Left lung (tissue), 10 donors: ENCODE data around the gene BST2. TPM values are rescaled to one million over a fixed set of nuclear protein-coding genes. Genes with fewer than 3 reads are reported as not detected.

ENCODE experiments used
- ATAC-seq: fragments of 200-7000 bp; cut with Tn5 transposase; one replicate; pipeline ENCODE4 v1.9.1; 2020; ENCODE audit warnings: moderate library complexity
- DNase-seq, 4 donors: peaks; one replicate each; pipeline ENCODE4 v3.0.0-alpha.2; 2013 to 2020
- H3K27ac ChIP-seq, 2 donors: fragments of 200-600 bp; sonication (generic) in 1 of 2; one replicate each; pipeline versions ENCODE4 v1.5.0 to v1.8.0; 2020 to 2021
- H3K27me3 ChIP-seq, 2 donors: fragments of 200-600 bp; sonication (generic) in 1 of 2; one replicate each; pipeline versions ENCODE4 v1.5.0 to v1.8.0; 2020 to 2021
- H3K36me3 ChIP-seq, 2 donors: fragments of 200-600 bp; sonication (generic) in 1 of 2; one replicate each; pipeline versions ENCODE4 v1.5.0 to v1.8.0; 2020 to 2021
- H3K4me1 ChIP-seq, 2 donors: fragments of 200-600 bp; one replicate each; pipeline ENCODE4 v1.8.0; 2021
- H3K4me3 ChIP-seq, 2 donors: fragments of 200-600 bp; sonication (generic) in 1 of 2; one replicate each; pipeline versions ENCODE4 v1.5.0 to v1.8.0; 2020 to 2021; ENCODE audit warnings: mild to moderate bottlenecking in 1 of 2
- H3K9me3 ChIP-seq, 2 donors: fragments of 200-600 bp; sonication (generic) in 1 of 2; one replicate each; pipeline versions ENCODE4 v1.5.0 to v1.8.0; 2020 to 2021
- CTCF ChIP-seq, 2 donors: fragments of 200-600 bp; sonication (generic) in 1 of 2; IDR thresholded peaks; one replicate each; pipeline versions ENCODE4 v1.5.0 to v1.8.0; 2021; ENCODE audit warnings: antibody characterized with exemption in 2 of 2
- intact Hi-C, 2 donors: fragments of 100-400 bp; cut with DNase I; formaldehyde crosslinking; loops; one replicate each; pipeline versions ENCODE4 v1.11.2 to v1.14.2; 2022
- polyA plus RNA-seq, 6 donors: library from polyadenylated mRNA; unstranded; fragments of 120-200 nt; gene quantifications; one replicate each; pipeline ENCODE4 v1.2.1, GENCODE V29; 2013; ENCODE audit not compliant: insufficient read length in 6 of 6
- total RNA-seq, 2 donors: library from RNA; stranded (reverse); fragmentation: NEBNext Ultra II Directional; extraction: Animal tissue kit (Norgen Biotek cat#: 25700); gene quantifications; one replicate each; pipeline ENCODE4 v1.2.1, GENCODE V29; 2021
- donor health status: DM: no; HTN: yes; CAD: no.
- donor health status: DM: no; HTN: no; CAD: no.

BST2 gene
- total and polyA plus RNA-seq, 8 donors: 12.5 to 104 (median 19.7) TPM

GRCh38 chr19:17393914-17394313, 11.5 kb downstream of the BST2 start, which contains the start of gene CCDC194:
CCDC194 (minus strand) TSS chr19:17394196; CDS start chr19:17394158, 38 bp downstream.
- DNase-seq (no peak), ATAC-seq (no peak)
- peaks cover 0 to 3% of the 10 kb centered on the region in 2 donors for H3K9me3 ChIP-seq
- no peak for TF ChIP-seq CTCF (IDR thresholded peaks at IDR 0.05)
- no peak within 1 kb of the TSS for H3K27ac ChIP-seq
- intact Hi-C loops: no loop called here
- H3K4me1 ChIP-seq: peaks cover 4 to 39% of the 10 kb centered on the region in 2 donors
- H3K27me3 ChIP-seq: peaks cover 0 to 45% of the 10 kb centered on the region in 2 donors
- H3K4me3 ChIP-seq: no peak within 1 kb of the TSS
- peaks cover 0 to 18% of the 10 kb centered on the region in 2 donors for H3K36me3 ChIP-seq

GRCh38 chr19:17393002-17393401, 12.4 kb downstream of the BST2 start:
- no peak for TF ChIP-seq CTCF (IDR thresholded peaks at IDR 0.05)
- H3K36me3 ChIP-seq: peaks cover 0 to 9% of the 10 kb centered on the region in 2 donors
- intact Hi-C loops: no loop called here

GRCh38 chr19:17391371-17392151, 13.9 kb downstream of the BST2 start:
- no peak for ATAC-seq
- Histone ChIP-seq H3K27me3 (peaks cover 0 to 45% of the 10 kb centered on the region in 2 donors), H3K9me3 (peaks cover 0 to 3% of the 10 kb centered on the region in 2 donors), H3K4me3 (peak overlapping the region; percentile 7 to 44), H3K4me1 (peaks cover 4 to 39% of the 10 kb centered on the region in 2 donors), H3K36me3 (no peaks in the 10 kb centered on the region), H3K27ac (no peak overlapping the region)
- TF ChIP-seq CTCF (IDR thresholded peaks at IDR 0.05): peak in 1 of 2 donors; percentile 2
- no peak for DNase-seq
- intact Hi-C loops: no loop called here

More at GRCh38 chr19:17393002-17393401, 12.4 kb downstream of the BST2 start:
- H3K27me3 ChIP-seq: peaks cover 0 to 45% of the 10 kb centered on the region in 2 donors
- H3K4me1 ChIP-seq: peaks cover 4 to 39% of the 10 kb centered on the region in 2 donors
- ATAC-seq (no peak), DNase-seq (no peak)
- H3K9me3 ChIP-seq: peaks cover 0 to 3% of the 10 kb centered on the region in 2 donors
- no peak overlapping the region for H3K4me3 ChIP-seq
- H3K27ac ChIP-seq: no peak overlapping the region

- H3K36me3 ChIP-seq: no peaks in the 10 kb centered on the region
- H3K9me3 ChIP-seq: peaks cover 0 to 3% of the 10 kb centered on the region in 2 donors
- peaks cover 4 to 40% of the 10 kb centered on the region in 2 donors for H3K4me1 ChIP-seq
- no peak overlapping the region for H3K27ac ChIP-seq
- intact Hi-C loops: no loop called here
- ATAC-seq (peak; percentile 99), DNase-seq (peak; percentile 88 to 96 (median 94))
- peak overlapping the region; percentile 37 to 44 for H3K4me3 ChIP-seq
- peak; percentile 70 to 80 for TF ChIP-seq CTCF (IDR thresholded peaks at IDR 0.05)
- H3K27me3 ChIP-seq: peaks cover 0 to 45% of the 10 kb centered on the region in 2 donors
Observed at GRCh38 chr19:17390665-17391370, 14.6 kb downstream of the BST2 start.
